Astrocyte of the hippocampus (primary cell): ENCODE measurements around the gene AFP.

Experiments used
- DNase-seq: peaks from one replicate; pipeline ENCODE4 v3.0.0; 2011; ENCODE audit warnings: low read depth, low spot score

The AFP gene

DNA sequence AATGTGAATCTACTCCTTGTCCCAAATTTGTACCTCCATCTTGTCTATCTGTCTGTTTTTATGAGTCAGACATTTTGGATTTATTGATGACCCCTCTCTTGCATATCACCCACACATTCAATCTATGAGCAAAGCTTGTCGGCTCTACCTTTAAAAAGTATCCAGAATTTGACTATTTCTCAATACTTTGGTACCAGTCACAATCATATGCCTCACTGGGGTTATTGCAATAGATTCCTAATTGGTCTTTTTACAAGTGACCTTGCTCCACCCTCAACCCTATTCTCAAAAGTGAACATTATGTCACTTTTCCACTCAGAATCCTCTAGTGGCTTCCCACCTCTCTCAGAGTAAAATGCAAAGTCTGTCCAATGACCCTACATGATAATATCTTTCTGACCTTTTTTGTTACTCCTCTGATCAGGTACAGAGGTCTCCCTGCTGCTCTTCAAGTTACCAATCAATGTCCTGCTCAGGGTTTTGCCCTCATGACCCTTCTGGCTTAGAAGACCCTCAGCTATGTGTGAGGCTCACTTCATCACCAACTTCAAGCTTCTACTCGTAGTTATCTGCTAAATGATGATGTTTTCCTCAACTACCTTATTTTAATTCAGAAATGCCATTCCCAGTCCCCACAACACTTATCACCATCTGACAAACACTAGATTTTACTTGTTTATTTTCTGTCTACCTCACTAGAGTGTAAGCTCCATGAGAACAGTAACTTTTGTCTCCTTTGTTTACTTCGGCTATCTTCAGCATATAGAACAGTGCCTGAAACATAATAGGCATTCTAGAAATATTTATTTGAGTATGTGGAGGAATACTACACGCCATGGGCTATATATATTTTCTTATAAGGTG lies 22.4 kb downstream of the AFP start:
- DNase-seq, result no peak

DNA sequence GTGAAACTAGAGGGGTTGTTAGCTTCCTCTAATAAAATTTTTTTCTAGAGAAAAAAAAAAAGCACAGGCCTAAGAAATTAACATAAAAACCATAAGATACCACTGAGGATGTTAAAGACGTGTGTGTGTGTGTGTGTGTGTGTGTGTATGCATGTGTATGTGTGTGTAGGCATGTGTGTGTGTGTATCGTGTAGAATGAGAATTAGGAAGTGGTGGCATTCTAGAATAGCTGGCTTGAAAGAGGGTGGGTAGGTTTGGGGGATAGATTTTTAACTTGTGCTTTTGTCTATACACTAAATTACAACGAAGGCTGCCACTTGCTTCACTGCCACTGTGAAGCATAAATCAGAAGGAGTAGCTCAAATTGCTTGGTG lies 23.0 kb downstream of the AFP start:
- no peak for DNase-seq

DNA sequence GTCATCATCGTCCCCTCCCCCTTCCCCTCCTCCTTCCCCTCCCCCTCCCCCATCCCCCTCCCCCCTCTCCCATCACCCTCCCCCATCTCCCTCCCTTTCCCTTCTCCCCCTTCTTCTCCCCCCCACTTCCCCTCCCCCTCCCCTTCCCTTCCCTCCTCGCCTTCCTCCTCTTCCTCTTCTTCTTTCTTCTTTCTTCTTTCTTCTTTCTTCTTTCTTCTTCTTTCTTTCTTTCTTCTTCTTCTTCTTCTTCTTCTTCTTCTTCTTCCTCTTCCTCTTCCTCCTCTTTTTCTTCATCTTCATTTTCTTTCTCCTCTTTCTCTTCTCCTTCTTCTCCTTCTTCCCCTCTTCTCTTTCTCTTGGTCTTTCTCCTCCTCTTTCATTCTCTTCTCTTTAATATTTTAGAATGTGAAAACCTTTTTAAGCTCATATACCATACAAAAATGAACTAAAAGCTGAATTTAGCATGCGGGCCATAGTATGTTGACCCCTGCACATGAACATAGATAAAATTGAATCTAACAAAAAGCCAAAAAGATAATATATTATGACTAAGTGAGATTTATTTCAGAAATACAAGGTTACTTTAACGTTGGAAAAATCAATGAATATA lies 25.0 kb downstream of the AFP start:
- DNase-seq, result no peak

DNA sequence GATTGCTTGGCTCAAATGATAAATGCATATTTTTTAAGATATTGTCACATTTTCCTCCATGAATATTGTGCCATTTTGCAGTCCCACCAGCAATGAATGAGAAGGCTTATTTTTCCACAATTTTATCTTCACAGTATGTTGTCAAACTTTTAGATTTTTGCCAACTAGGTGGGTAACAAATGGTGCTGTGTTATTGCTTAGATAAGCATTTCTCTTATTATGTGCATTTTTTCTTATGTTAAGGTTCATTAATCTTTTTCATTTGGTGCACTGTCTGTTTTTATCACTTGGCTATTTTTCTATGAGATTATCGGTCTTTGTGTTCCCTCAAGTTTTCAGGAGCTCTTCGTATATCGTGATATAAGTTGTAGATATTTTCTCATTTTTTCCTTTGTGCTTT lies 32.1 kb downstream of the AFP start:
- no peak for DNase-seq

DNA sequence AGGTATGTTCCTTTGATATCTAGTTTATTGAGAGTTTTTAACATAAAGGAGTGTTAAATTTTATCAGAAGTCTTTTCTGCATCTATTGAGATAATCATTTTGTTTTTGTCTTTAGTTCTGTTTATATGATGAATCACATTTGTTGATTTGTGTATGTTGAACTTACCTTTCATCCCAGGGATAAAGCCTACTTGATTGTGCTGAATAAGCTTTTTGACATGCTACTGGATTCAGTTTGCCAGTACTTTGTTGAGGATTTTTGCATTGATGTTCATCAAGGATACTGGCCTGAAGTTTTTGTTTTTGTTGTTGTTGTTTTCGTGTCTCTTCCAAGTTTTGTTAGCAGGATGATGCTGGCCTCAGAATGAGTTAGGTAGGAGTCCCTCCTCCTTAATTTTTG lies 34.7 kb downstream of the AFP start:
- DNase-seq, result no peak

DNA sequence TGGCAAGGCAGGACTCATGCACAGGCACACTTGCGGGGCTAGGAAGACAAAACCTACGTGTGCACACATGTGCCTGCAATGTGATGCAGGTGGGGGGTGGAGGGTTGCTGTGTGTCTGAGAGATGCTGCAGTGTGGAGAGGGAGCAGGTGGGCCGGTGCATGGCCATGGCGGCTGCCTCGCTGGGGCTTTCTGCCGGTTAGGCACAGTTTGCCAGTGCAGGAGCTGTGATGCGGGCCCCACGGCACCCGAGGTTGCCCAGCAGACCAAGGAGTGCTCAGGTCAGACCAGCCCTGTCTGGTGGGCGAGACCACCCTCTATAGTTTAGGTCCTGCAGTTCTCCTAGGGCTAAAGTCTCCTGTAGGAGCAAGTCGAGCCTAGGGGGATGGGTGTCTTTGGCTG lies 41.2 kb downstream of the AFP start:
- DNase-seq, result no peak

DNA sequence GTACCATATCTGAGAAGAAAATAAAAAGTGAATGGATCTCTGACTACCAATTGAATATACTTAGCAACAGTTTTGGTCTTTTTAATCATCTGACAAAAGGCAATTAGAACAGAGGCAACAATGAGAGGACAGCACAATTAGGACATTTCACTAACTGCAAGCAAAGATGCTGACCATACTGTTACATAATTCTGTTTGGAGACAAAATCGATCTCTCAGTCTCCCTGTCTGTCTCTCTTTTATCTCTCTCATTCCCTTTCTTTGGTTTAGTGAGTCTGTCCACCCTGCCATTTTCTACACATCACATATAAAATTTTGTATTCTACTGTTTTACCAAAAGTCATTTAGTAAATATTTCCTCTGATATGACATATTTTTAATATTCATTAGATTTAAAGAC lies 43.3 kb downstream of the AFP start:
- DNase-seq, result no peak

DNA sequence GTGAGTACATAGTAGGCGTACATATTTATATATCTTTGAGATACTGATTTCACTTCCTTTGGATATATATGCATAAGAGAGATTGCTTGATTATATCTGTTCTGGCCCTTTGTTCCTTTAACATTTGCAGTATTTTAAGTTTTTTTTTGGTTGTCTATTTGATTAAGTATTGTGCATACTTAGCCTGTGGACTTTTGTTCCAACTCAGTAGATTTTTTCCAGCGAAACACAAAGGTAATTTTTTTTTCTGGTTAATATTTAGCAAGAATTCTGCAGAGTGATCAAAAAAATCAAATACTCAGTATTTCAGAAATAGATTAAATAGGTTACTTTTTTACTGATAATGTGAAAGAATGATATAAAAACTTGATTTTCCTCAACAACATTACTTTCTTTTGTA lies 45.3 kb downstream of the AFP start, which contains the start of gene AFM:
AFM (plus strand) TSS at position 388 of the 400 bp plus-strand sequence. CDS start 31 bp downstream, outside the sequence.
- DNase-seq, result no peak

DNA sequence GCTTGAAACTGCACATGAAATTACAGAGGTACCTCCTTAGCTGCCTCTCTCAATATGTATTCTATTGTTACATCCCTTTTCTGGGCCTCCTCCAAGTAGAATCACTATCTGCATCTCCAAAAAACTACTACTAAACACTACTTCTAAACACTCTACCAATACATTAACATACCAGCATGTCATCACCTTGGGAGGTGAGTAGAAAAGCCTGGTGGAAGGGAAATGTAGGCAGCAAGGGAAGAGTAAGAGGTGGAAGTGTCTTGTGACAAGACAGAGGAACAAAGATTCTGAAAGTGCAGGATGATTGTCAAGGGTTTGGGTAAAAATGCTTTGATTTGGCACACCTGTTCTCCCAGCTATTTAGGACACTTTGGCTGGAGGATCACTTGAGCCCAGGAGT lies 49.1 kb downstream of the AFP start:
- DNase-seq, result no peak

DNA sequence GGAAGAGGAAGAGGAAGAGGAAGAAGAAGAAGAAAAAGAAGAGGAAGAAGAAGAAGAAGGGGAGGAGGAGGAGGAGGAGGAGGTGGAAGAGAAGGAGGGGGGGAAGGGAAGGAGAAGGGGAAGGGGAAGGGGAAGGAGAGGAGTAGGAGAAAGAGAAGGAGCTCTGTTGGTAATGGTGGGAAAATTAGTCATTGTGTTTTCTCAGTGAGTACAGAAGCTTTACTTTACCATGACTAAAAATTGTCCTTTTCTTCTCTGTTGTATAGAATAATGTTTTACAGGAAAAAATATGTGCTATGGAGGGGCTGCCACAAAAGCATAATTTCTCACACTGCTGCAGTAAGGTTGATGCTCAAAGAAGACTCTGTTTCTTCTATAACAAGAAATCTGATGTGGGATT lies 49.6 kb downstream of the AFP start:
- no peak for DNase-seq

DNA sequence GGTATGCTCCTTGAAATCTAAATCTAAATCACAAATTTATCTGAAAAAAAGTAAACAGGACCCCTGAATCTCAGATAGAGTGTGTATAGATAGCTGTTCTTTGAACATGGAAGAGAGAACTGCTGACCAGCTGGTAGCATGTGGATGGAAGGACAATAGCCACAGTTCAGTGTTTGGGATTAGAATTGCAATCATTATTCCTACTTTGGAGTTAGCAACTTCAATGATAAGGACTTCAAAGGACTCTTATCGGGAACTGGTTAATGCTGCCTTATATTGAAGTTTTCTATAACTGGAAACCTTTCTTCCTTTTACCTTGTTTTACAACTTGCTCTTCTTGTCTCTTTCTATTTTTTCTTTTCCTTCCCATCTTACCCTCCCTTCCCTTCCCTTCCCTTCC lies 50.5 kb downstream of the AFP start:
- DNase-seq, result no peak

DNA sequence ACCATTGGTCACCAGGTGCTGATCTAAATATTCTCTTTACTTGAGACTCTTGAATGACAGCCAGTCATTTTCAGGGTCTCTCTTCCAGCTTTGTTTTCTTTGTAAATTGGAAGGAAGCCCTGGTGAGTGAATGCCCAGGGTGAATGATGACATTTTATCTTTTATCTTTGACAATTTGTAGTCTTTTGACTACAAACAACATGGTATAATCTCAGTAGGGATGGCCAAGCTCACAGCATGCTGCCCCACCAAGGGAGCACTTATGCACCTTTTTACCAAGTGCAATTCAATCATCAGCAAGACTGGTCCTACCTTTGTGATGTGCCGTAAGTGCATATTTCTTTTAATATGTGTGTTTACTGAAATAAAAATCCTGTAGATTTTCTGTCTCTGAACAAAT lies 51.2 kb downstream of the AFP start:
- DNase-seq, result no peak

DNA sequence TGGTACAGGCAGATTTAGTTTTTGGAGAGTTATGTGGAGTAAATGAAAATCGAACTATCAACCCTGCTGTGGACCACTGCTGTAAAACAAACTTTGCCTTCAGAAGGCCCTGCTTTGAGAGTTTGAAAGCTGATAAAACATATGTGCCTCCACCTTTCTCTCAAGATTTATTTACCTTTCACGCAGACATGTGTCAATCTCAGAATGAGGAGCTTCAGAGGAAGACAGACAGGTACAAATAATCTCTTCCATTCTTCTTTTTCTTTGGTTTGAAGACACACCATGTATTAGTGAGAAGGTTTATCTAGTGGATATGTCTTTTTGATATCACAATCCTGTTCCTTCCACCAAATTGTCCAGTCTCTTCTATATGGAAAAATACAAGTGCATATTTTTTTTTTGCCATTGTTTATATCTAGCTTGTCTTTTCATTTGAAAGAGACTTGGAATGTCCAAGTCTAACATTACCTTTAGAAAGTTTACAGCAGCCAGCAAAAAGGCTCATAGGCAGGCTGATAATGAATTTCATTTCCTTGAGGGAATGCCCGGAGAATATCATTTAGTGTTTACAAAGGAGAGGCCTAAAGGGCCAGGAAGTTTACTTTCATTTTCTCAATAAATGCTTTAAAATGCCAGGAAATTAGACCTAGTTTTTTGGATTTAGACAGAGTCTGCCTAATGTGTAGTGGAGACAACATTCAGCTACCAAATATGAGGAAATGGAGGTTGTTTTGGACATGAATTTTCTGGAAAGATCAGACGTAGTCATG lies 64.2 kb downstream of the AFP start:
- DNase-seq, result no peak

DNA sequence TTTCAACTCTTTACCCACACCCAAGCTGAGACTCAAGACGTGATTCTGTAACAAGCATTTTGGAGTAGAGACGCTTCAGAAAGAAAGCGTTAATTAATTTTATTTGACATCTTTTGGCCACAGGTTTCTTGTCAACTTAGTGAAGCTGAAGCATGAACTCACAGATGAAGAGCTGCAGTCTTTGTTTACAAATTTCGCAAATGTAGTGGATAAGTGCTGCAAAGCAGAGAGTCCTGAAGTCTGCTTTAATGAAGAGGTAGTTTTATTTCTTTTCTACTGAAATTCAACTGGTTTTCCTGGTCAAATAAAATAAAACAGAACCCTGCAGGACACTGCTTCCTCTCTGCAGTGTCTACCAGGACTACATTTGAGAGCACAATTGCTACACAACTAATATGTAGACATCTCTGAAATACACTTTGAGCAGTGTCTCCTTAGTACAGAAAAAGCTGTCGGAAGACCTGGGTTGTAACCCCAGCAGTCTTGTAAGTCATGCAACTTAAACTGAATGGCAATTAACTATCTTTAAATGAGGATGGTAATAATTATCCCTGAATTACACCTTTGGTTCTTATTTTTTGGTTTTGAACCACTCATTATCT lies 65.7 kb downstream of the AFP start:
- no peak for DNase-seq

DNA sequence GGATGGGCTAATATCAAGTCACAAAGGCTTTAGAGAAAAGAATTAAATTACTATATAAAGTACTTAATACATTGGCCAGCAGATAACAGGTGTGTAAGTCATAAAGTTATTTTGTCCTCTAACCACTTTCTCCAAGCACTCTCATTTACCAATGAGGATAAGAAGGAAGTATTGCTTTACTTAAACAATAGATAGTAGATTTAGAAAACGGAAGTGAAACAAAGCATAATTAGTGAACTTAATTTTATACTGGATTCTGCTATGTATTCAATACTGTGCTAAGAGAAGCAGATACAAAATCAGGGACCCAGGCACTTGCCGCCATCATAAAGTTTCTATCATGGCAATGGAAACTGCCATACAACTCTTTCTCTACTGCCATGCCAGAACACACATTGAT lies 69.5 kb downstream of the AFP start:
- DNase-seq, result no peak
